ENCODE measurements around the gene ERF.

The ERF gene

GRCh38 chr19:42254089-42254849 lies 659 bp downstream of the ERF start:
- DNase-seq (ENCODE audit: low read depth in 2 of 2) = peak; percentile 55 to 69

GRCh38 chr19:42253245-42254088 lies 1.5 kb downstream of the ERF start:
- DNase-seq (ENCODE audit: low read depth in 2 of 2) = peak in 1 of 2 experiments; percentile 67

GRCh38 chr19:42252365-42253244 lies 2.3 kb downstream of the ERF start:
- DNase-seq (ENCODE audit: low read depth in 2 of 2) = no peak

GRCh38 chr19:42251572-42252358 lies 3.2 kb downstream of the ERF start:
- no peak for DNase-seq (ENCODE audit: low read depth in 2 of 2)

- no peak for DNase-seq (ENCODE audit: low read depth in 2 of 2)
Measured at GRCh38 chr19:42250666-42251531, 4.0 kb downstream of the ERF start.

- no peak for DNase-seq (ENCODE audit: low read depth in 2 of 2)
Measured at GRCh38 chr19:42250183-42250665, 4.7 kb downstream of the ERF start.

- no peak for DNase-seq (ENCODE audit: low read depth in 2 of 2)
Measured at GRCh38 chr19:42249769-42250168, 5.2 kb downstream of the ERF start.

- no peak for DNase-seq (ENCODE audit: low read depth in 2 of 2)
Measured at GRCh38 chr19:42249149-42249750, 5.7 kb downstream of the ERF start.

GRCh38 chr19:42248270-42249148 lies 6.4 kb downstream of the ERF start:
- no peak for DNase-seq (ENCODE audit: low read depth in 2 of 2)

GRCh38 chr19:42247640-42248199 lies 7.2 kb downstream of the ERF start:
- no peak for DNase-seq (ENCODE audit: low read depth in 2 of 2)

GRCh38 chr19:42246922-42247639 lies 7.8 kb downstream of the ERF start:
- DNase-seq (ENCODE audit: low read depth in 2 of 2) = no peak

- no peak for DNase-seq (ENCODE audit: low read depth in 2 of 2)
Measured at GRCh38 chr19:42246143-42246921, 8.6 kb downstream of the ERF start.

- DNase-seq (ENCODE audit: low read depth in 2 of 2) = no peak
Measured at GRCh38 chr19:42245231-42245630, 9.7 kb downstream of the ERF start.

GRCh38 chr19:42244347-42245220 lies 10.3 kb downstream of the ERF start:
- peak; percentile 86 to 87 for DNase-seq (ENCODE audit: low read depth in 2 of 2)

- DNase-seq (ENCODE audit: low read depth in 2 of 2) = peak; percentile 92
Measured at GRCh38 chr19:42242512-42243409, 12.2 kb downstream of the ERF start, which contains the start of gene GSK3A. Gene GSK3A (minus strand): TSS chr19:42242602. CDS start chr19:42242465, 137 bp downstream.
